Fibroblast of skin of left quadriceps (primary cell): ENCODE results near the gene SLC25A4.
"Not testable (repeated sequence)": the region's sequence is repeated elsewhere in the genome, so short reads cannot be mapped to it uniquely, and the experiment has no call there.

Experiments
- DNase-seq, 2 experiments: peaks; one replicate each; pipeline ENCODE4 v3.0.0-alpha.2; 2013; ENCODE audit warnings: low read depth in 2 of 2

SLC25A4 gene

DNA sequence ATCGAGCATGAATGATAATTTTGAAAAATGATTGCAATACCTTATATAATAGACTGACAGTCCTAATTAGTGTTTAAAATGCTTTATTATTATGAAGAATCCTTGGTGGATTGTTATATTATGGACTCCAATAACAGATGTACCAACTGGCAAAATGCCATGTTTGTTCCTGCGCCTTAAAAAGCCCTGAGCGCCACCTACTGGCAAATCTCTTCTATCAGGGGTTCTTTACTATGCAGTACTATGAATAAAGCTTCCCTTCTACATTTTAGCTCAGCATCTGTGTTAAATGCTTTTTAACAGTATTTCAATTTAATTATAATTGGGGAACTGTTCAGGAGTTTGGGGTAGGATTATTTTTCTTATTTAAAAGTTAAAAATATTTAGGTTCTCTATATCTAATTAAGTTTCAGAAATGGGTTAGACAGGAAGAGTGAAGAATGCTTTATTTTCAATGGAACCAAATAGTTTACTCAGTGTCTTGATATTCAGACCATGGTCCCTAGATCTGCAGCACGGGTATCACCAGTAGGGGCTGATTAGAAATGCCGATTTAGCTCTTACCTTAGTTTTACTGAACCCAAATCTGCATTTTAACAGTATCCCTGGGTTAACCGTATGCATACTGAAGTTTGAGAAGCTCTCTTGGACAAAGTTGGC, 40.7 kb downstream of the SLC25A4 start:
- peak; percentile 79 to 80 for DNase-seq

- no peak for DNase-seq
Measured at GRCh38 chr4:185186769-185187168, 43.7 kb downstream of the SLC25A4 start.

GRCh38 chr4:185189606-185190305, 46.7 kb downstream of the SLC25A4 start:
- DNase-seq: no peak

GRCh38 chr4:185190306-185190856, 47.3 kb downstream of the SLC25A4 start:
- DNase-seq: no peak

- DNase-seq: no peak
Measured at GRCh38 chr4:185192059-185192458, 49.0 kb downstream of the SLC25A4 start.

- no peak for DNase-seq
Measured at GRCh38 chr4:185194924-185195888, 52.1 kb downstream of the SLC25A4 start.

DNA sequence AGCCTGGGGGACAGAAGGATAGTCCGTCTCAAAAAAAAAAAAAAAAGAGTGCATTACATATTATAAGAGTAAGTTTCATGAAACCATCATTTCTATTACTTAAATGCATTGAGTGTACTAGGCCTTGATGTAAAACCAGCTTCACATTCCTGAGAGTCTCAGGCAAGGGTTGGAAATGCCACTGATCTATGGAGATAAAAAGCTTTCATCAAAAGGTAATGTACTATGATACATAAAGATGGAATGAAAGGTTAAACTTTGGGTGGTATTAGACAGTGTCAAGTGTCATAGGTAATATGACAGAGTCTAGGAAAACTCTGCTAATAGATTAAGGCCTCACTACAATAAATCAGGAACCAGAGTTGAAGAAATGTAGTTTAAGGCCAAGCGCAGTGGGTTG, 53.4 kb downstream of the SLC25A4 start:
- no peak for DNase-seq

DNA sequence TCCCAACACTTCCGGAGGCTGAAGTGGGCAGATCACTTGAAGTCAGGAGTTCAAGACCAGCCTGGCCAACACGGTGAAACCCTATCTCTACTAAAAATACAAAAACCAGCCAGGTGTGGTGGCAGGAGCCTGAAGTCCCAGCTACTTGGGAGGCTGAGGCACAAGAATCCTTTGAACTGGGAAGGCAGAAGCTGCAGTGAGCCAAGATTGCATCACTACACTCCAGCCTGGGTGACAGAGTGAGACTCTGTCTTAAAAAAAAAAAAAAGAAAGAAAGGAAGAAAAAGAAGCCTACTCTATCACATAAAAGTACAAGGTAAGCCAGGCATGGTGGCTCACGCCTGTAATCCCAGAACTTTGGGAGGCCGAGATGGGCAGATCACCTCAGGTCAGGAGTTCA, 55.1 kb downstream of the SLC25A4 start:
- not testable (repeated sequence) for DNase-seq
